Keratinocyte (primary cell): ENCODE results near the gene TSBP1. TPM values are rescaled to one million over a fixed set of nuclear protein-coding genes. Genes with fewer than 3 reads are reported as not detected.

Experiments
- DNase-seq: peaks from one replicate; pipeline ENCODE4 v3.0.0-alpha.2; 2011; ENCODE audit warnings: low read depth, missing footprints, low spot score
- FAIRE-seq: peaks from 2 replicates; lab custom pipeline; 2011; peaks lifted over from hg19 to GRCh38; lab: Jason Lieb, UNC
- H2AFZ ChIP-seq: 2 replicates; pipeline ENCODE4 v1.6.0; 2012; ENCODE audit warnings: low read length, control low read depth, inconsistent platforms; ENCODE audit not compliant: control insufficient read depth
- H3K27ac ChIP-seq: 2 replicates; pipeline ENCODE4 v1.5.1; 2011; ENCODE audit warnings: low read length; ENCODE audit not compliant: control insufficient read depth, insufficient read depth
- H3K27me3 ChIP-seq: 3 replicates; pipeline ENCODE4 v1.6.0; 2011; ENCODE audit warnings: low read length; ENCODE audit not compliant: control insufficient read depth, insufficient read depth; ENCODE audit errors: extremely low read depth
- H3K36me3 ChIP-seq, 2 experiments: 2 replicates in 1 of 2; 3 replicates in 1 of 2; pipeline ENCODE4 v1.5.1; 2011; ENCODE audit warnings: low read length in 2 of 2, mild to moderate bottlenecking in 1 of 2; ENCODE audit not compliant: control insufficient read depth in 2 of 2, insufficient read depth in 2 of 2; ENCODE audit errors: extremely low read depth in 1 of 2
- H3K4me1 ChIP-seq: 3 replicates; pipeline ENCODE4 v1.5.1; 2011; ENCODE audit warnings: low read length; ENCODE audit not compliant: control insufficient read depth, insufficient read depth; ENCODE audit errors: extremely low read depth
- H3K4me2 ChIP-seq: 3 replicates; pipeline ENCODE4 v1.6.0; 2011; ENCODE audit warnings: low read depth, low read length; ENCODE audit not compliant: control insufficient read depth, insufficient read depth; ENCODE audit errors: extremely low read depth
- H3K4me3 ChIP-seq, 3 experiments: fragments of 200-600 bp in 1 of 3; sonication (generic) in 1 of 3; 2 replicates in 2 of 3; 3 replicates in 1 of 3; pipeline ENCODE4 v1.5.1; 2011 to 2016; ENCODE audit warnings: low read length in 3 of 3, mild to moderate bottlenecking in 3 of 3, control low read depth in 2 of 3, inconsistent platforms in 1 of 3, low read depth in 1 of 3, mixed read lengths in 1 of 3, mixed run types in 1 of 3, moderate library complexity in 1 of 3; ENCODE audit not compliant: control insufficient read depth in 2 of 3, insufficient read depth in 2 of 3; ENCODE audit errors: extremely low read depth in 1 of 3
- H3K79me2 ChIP-seq: 2 replicates; pipeline ENCODE4 v1.6.0; 2012; ENCODE audit warnings: low read length; ENCODE audit not compliant: control insufficient read depth, insufficient read depth
- H3K9ac ChIP-seq: 3 replicates; pipeline ENCODE4 v1.6.0; 2011; ENCODE audit warnings: low read length; ENCODE audit not compliant: control insufficient read depth, insufficient read depth; ENCODE audit errors: extremely low read depth
- H3K9me1 ChIP-seq: 3 replicates; pipeline ENCODE4 v1.6.0; 2011; ENCODE audit warnings: low read length; ENCODE audit not compliant: control insufficient read depth, insufficient read depth; ENCODE audit errors: extremely low read depth
- H3K9me3 ChIP-seq: 2 replicates; pipeline ENCODE4 v1.5.1; 2012; ENCODE audit warnings: low read depth, low read length; ENCODE audit not compliant: control insufficient read depth
- H4K20me1 ChIP-seq: 3 replicates; pipeline ENCODE4 v1.6.0; 2011; ENCODE audit warnings: low read length; ENCODE audit not compliant: control insufficient read depth, insufficient read depth; ENCODE audit errors: extremely low read depth
- CTCF ChIP-seq, 3 experiments: IDR thresholded peaks in 1 of 3; conservative IDR thresholded peaks in 1 of 3; optimal IDR thresholded peaks in 1 of 3; 2 replicates in 2 of 3; 3 replicates in 1 of 3; pipeline versions ENCODE3 to v1.5.1; 2011; ENCODE audit warnings: low read length in 3 of 3, mild to moderate bottlenecking in 3 of 3, moderate library complexity in 2 of 3, control low read depth in 1 of 3, inconsistent platforms in 1 of 3; ENCODE audit not compliant: insufficient read depth in 2 of 3; ENCODE audit errors: extremely low read depth in 1 of 3
- EZH2 ChIP-seq: IDR thresholded peaks from one replicate; pipeline ENCODE4 v1.6.1; 2012; ENCODE audit warnings: inconsistent platforms, mild to moderate bottlenecking, low read length, moderate library complexity
- dilution Hi-C: fragments of 300-500 bp; cut with MboI; formaldehyde crosslinking; loops from one replicate; pipeline ENCODE4 v1.7.0; 2020; ENCODE audit warnings: low sequenced_read_pairs; ENCODE audit not compliant: extremely low pct_ligation_motif_present
- polyA plus RNA-seq, 5 experiments: library from polyadenylated mRNA; depleted of rRNA in 3 of 5; stranded (reverse) in 3 of 5; stranded (forward) in 1 of 5; unstranded in 1 of 5; fragments of >200 nt; gene quantifications; 1 replicate in 1 of 5; 2 replicates in 3 of 5; 3 replicates in 1 of 5; pipeline versions ENCODE4 v1.2.1 to v1.2.3, GENCODE V29; 2011 to 2012; ENCODE audit warnings: missing spikeins in 2 of 5, low read depth in 1 of 5, low replicate concordance in 1 of 5

Gene TSBP1
- polyA plus RNA-seq, 1 donor (not counting 4 experiments of a cell fraction or from before 2014, with no cell fraction given), result not detected

GRCh38 chr6:32317541-32317940 is 54.2 kb downstream of the TSBP1 start:
- no peaks in the 10 kb centered on the region for H3K9me1 ChIP-seq
- H2AFZ ChIP-seq, result no peak overlapping the region
- FAIRE-seq (no peak), DNase-seq (no peak)
- no peak overlapping the region for H3K4me3 ChIP-seq
- no peak overlapping the region for H3K9ac ChIP-seq
- dilution Hi-C loops, result no loop called here
- H3K27me3 ChIP-seq, result no peaks in the 10 kb centered on the region
- H3K36me3 ChIP-seq, result no peaks in the 10 kb centered on the region
- no peaks in the 10 kb centered on the region for H3K9me3 ChIP-seq
- H3K27ac ChIP-seq, result no peak overlapping the region
- TF ChIP-seq EZH2 (no peak), CTCF (optimal IDR thresholded peaks at IDR 0.05 in 1 of 3, IDR thresholded peaks at IDR 0.05 in 1 of 3, conservative IDR thresholded peaks at IDR 0.05 in 1 of 3; ENCODE audit: extremely low read depth in 1 of 3, insufficient read depth in 2 of 3, low read length in 3 of 3) (no peak)
- no peaks in the 10 kb centered on the region for H4K20me1 ChIP-seq
- H3K79me2 ChIP-seq, result no peaks in the 10 kb centered on the region
- H3K4me1 ChIP-seq, result no peaks in the 10 kb centered on the region
- no peak overlapping the region for H3K4me2 ChIP-seq

GRCh38 chr6:32313964-32314363 is 57.7 kb downstream of the TSBP1 start:
- Histone ChIP-seq H3K4me2 (no peak overlapping the region), H3K36me3 (no peaks in the 10 kb centered on the region), H3K4me3 (no peak overlapping the region), H3K4me1 (no peaks in the 10 kb centered on the region), H3K79me2 (no peaks in the 10 kb centered on the region), H3K27ac (no peak overlapping the region), H3K27me3 (no peaks in the 10 kb centered on the region), H2AFZ (no peak overlapping the region), H4K20me1 (no peaks in the 10 kb centered on the region), H3K9me1 (no peaks in the 10 kb centered on the region), H3K9ac (no peak overlapping the region), H3K9me3 (no peaks in the 10 kb centered on the region)
- dilution Hi-C loops, result no loop called here
- DNase-seq (no peak), FAIRE-seq (no peak)
- TF ChIP-seq CTCF (optimal IDR thresholded peaks at IDR 0.05 in 1 of 3, IDR thresholded peaks at IDR 0.05 in 1 of 3, conservative IDR thresholded peaks at IDR 0.05 in 1 of 3; ENCODE audit: extremely low read depth in 1 of 3, insufficient read depth in 2 of 3, low read length in 3 of 3), result no peak
- no peak for TF ChIP-seq EZH2
